Measurements from ENCODE around the gene LRSAM1.
A peak's percentile ranks its signal among the peaks of the same experiment; 100 is the strongest.

The LRSAM1 gene

DNA sequence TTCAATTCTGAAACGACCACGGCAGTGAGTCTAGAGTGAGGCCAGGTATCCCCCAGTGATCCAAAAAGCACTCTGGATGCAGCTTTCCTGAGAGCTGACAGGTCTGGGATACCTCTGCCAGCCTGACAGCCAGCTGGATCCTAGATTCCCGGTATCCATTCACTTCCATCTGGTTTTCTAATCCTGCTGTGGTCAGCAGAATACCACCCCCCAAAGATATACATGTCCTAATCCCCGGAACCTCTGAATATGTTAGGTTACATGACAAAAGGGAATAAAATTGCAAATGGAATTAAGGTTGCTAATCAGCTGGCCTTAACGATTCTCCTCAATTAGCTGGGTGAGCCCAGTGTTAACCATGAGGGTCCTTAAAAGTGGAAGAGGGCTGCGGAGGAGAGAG is 28.5 kb upstream of the LRSAM1 start:
- no peak overlapping the region for H3K27ac ChIP-seq
- peak overlapping the region; percentile 94 for H3K9ac ChIP-seq (ENCODE audit: insufficient read length)
- H3K4me3 ChIP-seq, result peak overlapping the region; percentile 92
- no peaks in the 10 kb centered on the region for H3K9me3 ChIP-seq (ENCODE audit: low read depth, low read length)
- H3K36me3 ChIP-seq (ENCODE audit: insufficient read depth, low read length), result 0 out of 2 replicates have a peak, but pooled peaks cover 2% of the 10 kb centered on the region
- TF ChIP-seq EZH2 (IDR thresholded peaks at IDR 0.05) (no peak), POLR2AphosphoS5 (IDR thresholded peaks at IDR 0.05; ENCODE audit: borderline replicate concordance, low read depth, low read length) (no peak), FOXP2 (optimal IDR thresholded peaks at IDR 0.05; ENCODE audit: control extremely low read depth, extremely low read length, insufficient read depth) (no peak)
- no peak for DNase-seq (ENCODE audit: low read depth, low spot score)

GRCh38 chr9:127423476-127423933 is 27.8 kb upstream of the LRSAM1 start:
- DNase-seq (ENCODE audit: low read depth, low spot score), result no peak
- peak overlapping the region; percentile 92 for H3K4me3 ChIP-seq
- H3K27ac ChIP-seq, result peak overlapping the region; percentile 90
- no peaks in the 10 kb centered on the region for H3K9me3 ChIP-seq (ENCODE audit: low read depth, low read length)
- TF ChIP-seq POLR2AphosphoS5 (IDR thresholded peaks at IDR 0.05; ENCODE audit: borderline replicate concordance, low read depth, low read length), result no peak
- H3K9ac ChIP-seq (ENCODE audit: insufficient read length), result peak overlapping the region; percentile 94
- peaks cover 5% of the 10 kb centered on the region for H3K36me3 ChIP-seq (ENCODE audit: insufficient read depth, low read length)

DNA sequence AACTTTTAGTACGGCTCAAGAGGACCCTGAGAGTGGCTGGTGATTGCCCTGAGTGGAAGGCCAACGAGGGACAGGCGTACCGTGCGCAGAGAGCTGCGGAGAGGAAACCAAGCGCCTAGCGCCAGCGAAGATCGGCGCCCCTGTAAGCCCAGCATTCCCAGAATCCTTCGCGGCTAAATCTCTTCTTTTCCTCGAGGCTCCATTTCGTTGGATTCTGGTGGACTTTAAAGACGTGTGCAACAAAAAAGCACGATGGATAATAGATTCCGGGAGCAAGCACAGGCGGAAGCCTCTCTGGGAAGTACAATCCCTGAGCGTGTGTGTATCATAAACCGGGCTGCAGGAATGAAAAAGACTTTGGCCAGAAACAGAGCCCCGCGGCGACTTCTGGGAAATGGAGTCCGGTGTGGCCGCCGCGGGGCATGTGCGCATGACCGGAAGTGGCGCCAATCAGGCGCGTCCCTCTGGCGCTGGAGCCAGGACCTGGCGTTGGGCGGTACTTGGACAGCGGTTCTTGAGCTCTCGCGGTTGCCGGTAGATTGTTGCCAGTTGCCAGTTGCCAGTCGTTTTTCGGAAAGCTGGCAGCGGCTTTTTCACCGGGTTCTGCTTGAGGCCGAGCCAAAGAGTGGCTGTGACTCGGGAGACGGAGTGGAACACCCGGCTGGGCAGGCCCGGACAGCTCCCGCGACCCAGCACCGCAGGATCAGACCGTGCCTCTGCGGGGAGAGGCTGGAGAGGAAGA is 27.2 kb upstream of the LRSAM1 start, which contains the start of gene ZNF79:
TSS of gene ZNF79 (plus strand) at position 449 of the 742 bp plus-strand sequence. CDS start 406 bp downstream, outside the sequence.
- peaks cover 11% of the 10 kb centered on the region for H3K36me3 ChIP-seq (ENCODE audit: insufficient read depth, low read length)
- peak within 1 kb of the TSS; percentile 92 for H3K4me3 ChIP-seq
- peak within 1 kb of the TSS; percentile 90 for H3K27ac ChIP-seq
- DNase-seq (ENCODE audit: low read depth, low spot score), result peak; percentile 64
- no peaks in the 10 kb centered on the region for H3K9me3 ChIP-seq (ENCODE audit: low read depth, low read length)
- peak within 1 kb of the TSS; percentile 94 for H3K9ac ChIP-seq (ENCODE audit: insufficient read length)
- no peak for TF ChIP-seq FOXP2 (optimal IDR thresholded peaks at IDR 0.05; ENCODE audit: control extremely low read depth, extremely low read length, insufficient read depth)
- TF ChIP-seq POLR2AphosphoS5 (IDR thresholded peaks at IDR 0.05; ENCODE audit: borderline replicate concordance, low read depth, low read length), result peak; percentile 75

GRCh38 chr9:127424676-127424999 is 26.7 kb upstream of the LRSAM1 start:
- Histone ChIP-seq H3K9ac (ENCODE audit: insufficient read length) (peak overlapping the region; percentile 94), H3K9me3 (ENCODE audit: low read depth, low read length) (no peaks in the 10 kb centered on the region), H3K36me3 (ENCODE audit: insufficient read depth, low read length) (peaks cover 14% of the 10 kb centered on the region), H3K4me3 (peak overlapping the region; percentile 92), H3K27ac (peak overlapping the region; percentile 90)
- TF ChIP-seq EZH2 (IDR thresholded peaks at IDR 0.05) (no peak), POLR2AphosphoS5 (IDR thresholded peaks at IDR 0.05; ENCODE audit: borderline replicate concordance, low read depth, low read length) (no peak), FOXP2 (optimal IDR thresholded peaks at IDR 0.05; ENCODE audit: control extremely low read depth, extremely low read length, insufficient read depth) (no peak)
- no peak for DNase-seq (ENCODE audit: low read depth, low spot score)

DNA sequence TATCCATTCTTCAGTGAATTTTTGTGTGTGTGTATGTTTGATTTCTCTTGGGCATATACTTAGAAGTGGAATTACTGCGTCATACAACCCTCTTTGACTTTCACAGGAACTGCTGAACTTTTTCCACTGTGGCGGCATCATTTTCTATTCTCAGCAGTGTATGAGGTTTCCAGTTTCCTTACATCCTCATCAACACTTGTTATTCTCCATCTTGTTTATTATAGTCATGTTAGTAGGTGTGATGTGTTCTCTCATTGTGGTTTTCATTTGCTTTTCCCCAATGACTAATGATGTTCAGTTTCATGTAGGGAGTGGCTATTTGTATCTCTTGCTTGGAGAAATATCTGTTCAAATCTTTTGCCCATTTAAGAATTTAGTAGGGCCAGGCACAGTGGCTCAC is 24.6 kb upstream of the LRSAM1 start:
- DNase-seq (ENCODE audit: low read depth, low spot score), result no peak
- no peak for TF ChIP-seq EZH2 (IDR thresholded peaks at IDR 0.05)
- TF ChIP-seq POLR2AphosphoS5 (IDR thresholded peaks at IDR 0.05; ENCODE audit: borderline replicate concordance, low read depth, low read length), result no peak
- no peak for TF ChIP-seq FOXP2 (optimal IDR thresholded peaks at IDR 0.05; ENCODE audit: control extremely low read depth, extremely low read length, insufficient read depth)
- H3K9me3 ChIP-seq (ENCODE audit: low read depth, low read length), result no peaks in the 10 kb centered on the region
- peaks cover 24% of the 10 kb centered on the region for H3K36me3 ChIP-seq (ENCODE audit: insufficient read depth, low read length)
- H3K27ac ChIP-seq, result no peak overlapping the region
- H3K9ac ChIP-seq (ENCODE audit: insufficient read length), result no peak overlapping the region
- no peak overlapping the region for H3K4me3 ChIP-seq

DNA sequence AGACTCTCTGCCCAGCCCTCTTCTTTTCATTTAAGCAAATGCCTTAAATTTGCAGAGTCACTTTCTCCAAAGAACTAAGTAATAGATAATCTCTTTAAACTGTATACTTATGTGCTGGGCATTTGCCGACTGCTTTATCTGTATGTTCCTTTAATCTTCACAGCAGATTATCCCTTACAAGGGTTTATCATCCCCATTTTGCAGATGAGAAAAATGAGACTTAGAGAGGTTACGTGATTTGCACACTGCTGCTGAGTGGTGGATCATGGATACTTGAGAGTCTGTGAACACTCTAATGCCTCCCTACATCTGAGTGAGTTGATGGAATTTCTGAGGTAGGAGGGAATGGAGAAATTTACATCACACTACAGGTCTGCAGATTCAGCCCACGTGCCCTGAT is 23.0 kb upstream of the LRSAM1 start:
- DNase-seq (ENCODE audit: low read depth, low spot score), result no peak

GRCh38 chr9:127430415-127430814 is 20.9 kb upstream of the LRSAM1 start:
- TF ChIP-seq FOXP2 (optimal IDR thresholded peaks at IDR 0.05; ENCODE audit: control extremely low read depth, extremely low read length, insufficient read depth) (no peak), EZH2 (IDR thresholded peaks at IDR 0.05) (no peak), POLR2AphosphoS5 (IDR thresholded peaks at IDR 0.05; ENCODE audit: borderline replicate concordance, low read depth, low read length) (no peak)
- Histone ChIP-seq H3K4me3 (no peak overlapping the region), H3K9me3 (ENCODE audit: low read depth, low read length) (no peaks in the 10 kb centered on the region), H3K9ac (ENCODE audit: insufficient read length) (no peak overlapping the region), H3K27ac (no peak overlapping the region), H3K36me3 (ENCODE audit: insufficient read depth, low read length) (peaks cover 50% of the 10 kb centered on the region)
- no peak for DNase-seq (ENCODE audit: low read depth, low spot score)

More for the DNA sequence above, 23.0 kb upstream of the LRSAM1 start:
- Histone ChIP-seq H3K27ac (no peak overlapping the region), H3K9me3 (ENCODE audit: low read depth, low read length) (no peaks in the 10 kb centered on the region), H3K9ac (ENCODE audit: insufficient read length) (no peak overlapping the region), H3K36me3 (ENCODE audit: insufficient read depth, low read length) (peaks cover 29% of the 10 kb centered on the region), H3K4me3 (no peak overlapping the region)
- TF ChIP-seq POLR2AphosphoS5 (IDR thresholded peaks at IDR 0.05; ENCODE audit: borderline replicate concordance, low read depth, low read length), result no peak
- TF ChIP-seq FOXP2 (optimal IDR thresholded peaks at IDR 0.05; ENCODE audit: control extremely low read depth, extremely low read length, insufficient read depth), result no peak
- no peak for TF ChIP-seq EZH2 (IDR thresholded peaks at IDR 0.05)

GRCh38 chr9:127437497-127438264 is 13.6 kb upstream of the LRSAM1 start:
- Histone ChIP-seq H3K36me3 (ENCODE audit: insufficient read depth, low read length) (peaks cover 83% of the 10 kb centered on the region), H3K27ac (no peak overlapping the region), H3K9ac (ENCODE audit: insufficient read length) (no peak overlapping the region), H3K4me3 (no peak overlapping the region), H3K9me3 (ENCODE audit: low read depth, low read length) (no peaks in the 10 kb centered on the region)
- TF ChIP-seq FOXP2 (optimal IDR thresholded peaks at IDR 0.05; ENCODE audit: control extremely low read depth, extremely low read length, insufficient read depth) (no peak), POLR2AphosphoS5 (IDR thresholded peaks at IDR 0.05; ENCODE audit: borderline replicate concordance, low read depth, low read length) (no peak), EZH2 (IDR thresholded peaks at IDR 0.05) (no peak)
- DNase-seq (ENCODE audit: low read depth, low spot score), result no peak

Measured in SK-N-MC (cell line).